Measurements from ENCODE around the gene METTL9.
"Not testable (repeated sequence)": the region's sequence is repeated elsewhere in the genome, so short reads cannot be mapped to it uniquely, and the experiment has no call there.

Gene METTL9

DNA sequence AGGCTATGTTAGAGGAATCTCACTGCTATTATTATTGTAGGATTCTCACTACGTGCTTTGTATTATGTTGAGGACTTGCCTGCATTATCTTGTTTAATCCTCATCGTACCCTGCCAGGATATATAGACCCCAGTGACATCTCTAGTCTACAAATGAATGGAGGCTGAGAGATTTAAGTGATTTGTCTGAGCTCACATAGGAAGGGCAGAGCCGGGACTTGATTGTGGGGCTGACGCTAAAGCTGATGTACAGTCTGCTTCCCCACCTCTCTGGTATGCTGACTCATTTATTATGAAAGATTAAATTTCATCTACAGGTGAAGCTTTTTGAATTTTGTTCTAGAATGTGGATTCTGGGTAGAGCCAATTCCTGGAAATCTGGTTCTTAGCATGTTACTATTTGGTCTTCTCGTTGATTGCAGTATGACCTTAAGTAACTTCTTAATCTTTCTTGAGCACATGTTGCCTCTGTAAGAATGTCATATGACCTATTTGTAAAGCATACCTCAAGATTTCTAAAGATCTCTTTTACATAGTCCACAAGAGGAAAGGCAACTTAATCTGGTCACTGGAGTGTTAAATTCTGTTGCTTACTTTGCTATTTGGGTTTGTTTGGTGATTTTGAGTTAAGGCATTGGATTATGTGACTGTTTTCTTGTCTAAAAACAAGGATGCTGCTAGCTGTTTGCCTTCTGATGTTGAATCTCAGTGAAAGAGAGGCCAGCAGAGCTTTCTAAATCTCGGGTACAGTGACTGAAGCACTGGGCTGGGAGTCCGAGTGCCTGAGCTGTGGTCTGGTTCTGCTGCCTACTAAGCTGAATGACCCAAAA lies 12.4 kb downstream of the METTL9 start:
- ATAC-seq, result peak; percentile 96

DNA sequence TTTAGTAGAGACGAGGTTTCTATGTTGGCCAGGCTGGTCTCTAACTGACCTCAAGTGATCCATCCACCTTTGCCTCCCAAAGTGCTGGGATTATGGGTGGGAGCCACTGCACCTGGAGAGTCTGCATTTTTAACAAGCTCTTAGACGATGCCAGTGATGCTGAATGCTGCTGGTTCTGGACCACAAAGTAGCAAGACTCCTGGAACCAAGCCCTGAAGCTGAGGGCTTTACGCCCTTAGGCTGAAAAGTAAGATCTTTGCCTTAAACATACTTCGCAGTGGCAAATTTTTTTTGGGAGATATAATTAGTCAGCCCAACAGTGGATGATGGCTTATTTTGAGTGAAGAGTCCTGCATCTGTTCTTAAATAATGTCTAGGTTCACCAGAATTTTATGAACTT lies 14.0 kb downstream of the METTL9 start:
- ATAC-seq, result no peak

DNA sequence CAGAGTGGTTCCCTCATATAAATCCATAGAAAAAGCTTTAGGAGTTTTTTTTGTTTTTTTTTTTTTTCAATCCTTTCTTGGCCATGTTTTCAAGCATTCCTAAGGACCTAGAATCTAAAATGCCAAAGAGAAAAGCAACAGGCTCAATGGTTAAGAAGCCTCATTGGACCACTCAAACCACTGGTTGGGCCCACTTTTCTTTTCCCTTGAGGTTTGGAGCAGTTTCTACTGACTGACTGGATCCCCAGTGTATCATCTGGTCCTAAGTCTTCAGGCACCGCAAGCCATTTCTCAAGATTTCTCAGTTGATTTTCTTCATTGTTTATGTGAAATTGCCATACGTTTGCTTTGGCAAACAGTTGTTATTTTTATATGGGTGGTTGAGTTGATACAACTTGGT lies 14.4 kb downstream of the METTL9 start:
- no peak for ATAC-seq

DNA sequence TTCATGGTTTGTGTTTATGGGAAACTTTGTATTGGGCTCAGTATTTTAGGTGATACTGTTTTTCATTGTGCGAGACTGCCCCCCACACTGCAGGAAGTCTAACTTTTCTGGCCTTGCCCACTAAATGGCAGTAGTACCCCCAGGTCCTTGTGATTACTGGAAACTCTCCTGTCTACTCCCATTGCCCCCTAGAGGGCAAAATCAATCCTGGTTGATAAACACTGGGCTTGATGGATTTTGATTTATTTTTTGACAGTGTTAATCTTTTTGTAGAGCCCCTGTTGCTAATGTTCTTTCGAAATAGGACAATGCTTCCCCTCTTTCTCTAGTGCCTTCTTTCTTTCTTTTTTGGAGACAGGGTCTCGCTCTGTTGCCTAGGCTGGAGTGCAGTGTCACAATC lies 15.5 kb downstream of the METTL9 start:
- no peak for ATAC-seq

DNA sequence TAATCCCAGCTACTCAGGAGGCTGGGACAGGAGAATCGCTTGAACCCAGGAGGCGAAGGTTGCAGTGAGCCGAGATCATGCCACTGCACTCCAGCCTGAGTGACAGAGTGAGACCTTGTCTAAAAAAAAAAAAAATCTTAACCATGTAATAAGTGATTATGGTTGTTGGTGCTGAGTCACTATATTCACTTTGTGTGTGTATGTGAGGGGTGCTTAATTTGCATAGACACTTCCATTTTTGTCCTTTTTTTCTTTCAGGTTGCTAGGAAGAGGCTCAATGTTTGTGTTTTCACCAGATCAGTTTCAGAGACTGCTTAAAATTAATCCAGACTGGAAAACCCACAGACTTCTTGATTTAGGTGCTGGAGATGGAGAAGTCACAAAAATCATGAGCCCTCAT lies 18.2 kb downstream of the METTL9 start:
- ATAC-seq, result peak; percentile 61 to 73

DNA sequence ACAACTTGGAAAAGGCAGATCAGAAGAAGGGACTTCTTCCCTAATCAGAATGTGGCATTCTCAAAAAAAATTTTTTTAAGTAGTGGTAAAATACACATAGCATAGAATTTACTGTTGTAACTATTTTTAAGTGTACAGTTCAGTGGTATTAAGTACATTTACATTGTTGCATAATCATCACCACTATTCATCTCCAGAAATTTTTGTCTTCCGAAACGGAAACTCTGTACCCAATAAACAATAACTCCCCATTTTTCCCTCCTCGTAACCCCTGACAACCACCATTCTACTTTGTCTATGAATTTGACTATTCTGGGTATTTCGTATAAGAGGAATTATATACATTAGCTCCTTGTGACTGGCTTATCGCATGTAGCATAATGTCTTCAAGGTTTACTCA lies 18.9 kb downstream of the METTL9 start:
- ATAC-seq, result no peak

DNA sequence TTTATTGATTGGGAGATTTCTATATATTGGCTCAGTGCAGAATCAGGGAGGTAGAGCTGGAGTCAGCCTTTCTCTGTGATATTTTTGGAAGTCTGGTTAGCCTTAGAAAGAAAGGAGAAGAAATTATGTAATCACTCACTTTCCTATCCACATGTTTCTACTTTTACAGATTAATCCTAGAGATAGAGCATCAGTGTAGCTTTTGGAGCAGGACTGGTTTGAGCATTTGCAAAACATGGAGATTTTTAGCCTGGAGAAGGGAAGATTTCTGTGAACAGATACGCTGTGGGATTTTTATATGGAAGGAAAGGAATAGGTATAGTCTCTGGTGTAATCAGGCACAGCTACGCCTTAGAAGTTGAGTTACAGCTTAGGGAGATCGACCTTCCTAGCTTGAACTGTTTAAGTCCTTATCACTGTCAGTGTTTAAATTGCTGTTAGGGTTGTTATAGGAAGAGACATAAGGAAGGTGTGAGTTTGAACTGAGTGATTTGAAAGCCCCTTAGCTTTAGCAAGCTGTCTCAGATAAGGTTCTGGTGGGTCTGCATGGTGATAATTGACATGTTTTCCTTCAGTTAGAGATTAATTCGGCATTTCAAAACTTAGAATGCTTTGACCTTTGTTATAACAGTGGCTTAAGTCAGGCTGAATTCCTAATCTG lies 20.5 kb downstream of the METTL9 start:
- no peak for ATAC-seq

DNA sequence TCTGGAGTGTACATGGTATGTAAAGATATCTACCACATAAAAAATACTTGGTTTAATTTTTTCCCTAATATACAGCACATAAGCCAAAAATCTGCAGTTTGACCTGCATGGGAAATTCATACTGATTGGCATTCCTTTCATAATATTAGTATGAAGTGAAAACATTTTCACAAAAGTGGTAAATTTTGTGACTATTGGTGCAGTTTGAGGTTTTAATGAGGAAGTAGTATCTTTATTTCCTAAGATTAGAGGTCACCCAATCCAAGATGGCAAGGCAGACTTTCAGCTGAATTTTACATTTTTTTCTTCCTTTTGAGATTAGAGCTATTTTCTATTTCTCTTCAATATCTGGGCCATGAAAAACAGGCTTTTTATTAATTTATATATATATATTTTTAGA lies 21.2 kb downstream of the METTL9 start:
- ATAC-seq, result no peak

DNA sequence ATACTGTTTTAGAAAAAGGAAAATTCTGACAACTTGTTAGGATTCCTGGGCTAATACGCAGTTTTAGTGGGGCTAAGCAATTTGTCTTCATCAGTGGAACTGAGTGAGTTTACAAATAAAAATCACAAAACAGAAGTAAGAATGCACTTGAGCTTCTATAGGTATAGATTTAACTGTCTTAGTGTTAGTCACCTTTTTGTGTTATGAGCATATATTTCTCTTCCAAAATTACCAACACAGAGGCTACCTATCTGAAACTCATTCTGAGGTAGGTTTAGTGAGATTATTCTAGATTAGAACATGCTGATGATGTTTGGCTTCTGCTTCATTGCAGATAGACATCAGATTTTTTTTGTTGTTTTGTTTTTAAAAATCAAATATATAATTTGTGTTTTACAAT lies 23.2 kb downstream of the METTL9 start:
- peak; percentile 11 to 68 for ATAC-seq

DNA sequence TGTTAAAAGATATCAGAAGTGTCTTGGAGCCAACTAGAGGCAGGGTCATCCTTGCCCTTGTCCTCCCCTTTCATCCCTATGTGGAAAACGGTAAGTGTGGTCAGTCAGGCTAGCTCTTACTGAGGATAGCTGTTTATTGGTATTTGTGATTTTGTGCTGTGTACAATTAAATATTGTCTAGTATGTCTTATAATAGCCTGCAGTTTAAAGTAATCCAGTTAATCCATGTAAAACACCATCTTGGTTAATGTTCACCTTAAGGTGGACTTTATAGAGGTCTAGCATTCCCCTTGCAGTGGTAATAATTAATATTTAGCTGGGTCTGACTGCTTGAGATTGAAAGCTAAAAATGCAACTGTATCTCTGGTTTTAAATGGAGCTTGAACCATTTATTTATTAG lies 25.6 kb downstream of the METTL9 start:
- no peak for ATAC-seq

DNA sequence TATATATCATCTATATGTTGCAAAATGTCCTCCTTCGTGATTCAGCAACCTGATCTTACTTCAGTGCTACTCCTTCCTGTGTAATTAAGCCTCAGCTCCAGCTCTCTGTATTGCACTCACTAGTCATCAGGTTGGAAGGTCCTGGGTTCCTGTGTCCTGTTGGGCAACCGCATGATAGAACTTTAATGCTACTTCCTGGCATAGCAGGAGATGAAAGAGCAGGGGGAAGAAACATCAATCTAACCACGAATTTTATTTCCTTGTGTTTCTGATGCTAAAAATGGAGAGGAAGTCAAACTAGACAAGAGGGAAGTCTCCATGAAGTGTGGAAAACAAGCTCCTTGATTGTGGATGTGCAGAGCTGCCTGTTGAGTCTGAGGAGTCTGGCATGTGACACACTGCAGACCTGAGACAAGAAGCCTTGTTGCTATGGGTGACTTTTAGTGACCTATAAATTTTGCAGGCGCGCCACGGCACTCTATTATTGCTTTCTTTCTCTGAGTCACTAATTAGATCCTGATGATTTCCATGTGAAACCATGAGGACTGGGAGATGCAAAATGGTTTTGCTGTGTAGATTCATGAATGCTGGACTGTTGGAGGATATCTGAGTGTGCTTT lies 27.4 kb downstream of the METTL9 start:
- peak; percentile 67 to 72 for ATAC-seq

DNA sequence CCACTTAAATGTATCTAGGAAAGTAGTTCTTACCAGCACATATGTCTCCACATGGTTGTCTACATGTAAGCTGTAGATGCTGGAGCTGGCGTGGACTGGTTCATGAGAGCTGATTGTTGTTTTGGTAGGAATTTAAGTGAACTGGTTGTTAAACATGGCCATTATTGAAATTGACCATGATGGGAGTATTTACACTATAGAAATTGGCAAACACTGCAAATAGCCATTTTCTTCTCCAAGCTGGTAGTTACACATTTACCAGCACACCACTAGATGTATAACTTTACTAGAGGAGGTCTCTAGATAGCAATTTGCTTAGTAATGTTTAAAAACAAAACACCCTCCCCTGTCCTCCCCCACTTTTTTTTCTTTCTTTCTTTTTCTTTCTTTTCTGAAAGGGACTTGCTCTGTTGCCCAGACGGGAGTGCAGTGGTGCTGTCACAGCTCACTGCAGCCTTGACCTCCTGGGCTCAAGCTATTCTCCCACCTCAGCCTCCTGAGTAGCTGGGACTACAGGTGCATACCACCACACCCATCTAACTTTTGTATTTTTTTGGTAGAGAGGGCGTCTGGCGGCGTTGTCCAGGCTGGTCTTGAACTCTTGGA lies 28.8 kb downstream of the METTL9 start:
- no peak for ATAC-seq

DNA sequence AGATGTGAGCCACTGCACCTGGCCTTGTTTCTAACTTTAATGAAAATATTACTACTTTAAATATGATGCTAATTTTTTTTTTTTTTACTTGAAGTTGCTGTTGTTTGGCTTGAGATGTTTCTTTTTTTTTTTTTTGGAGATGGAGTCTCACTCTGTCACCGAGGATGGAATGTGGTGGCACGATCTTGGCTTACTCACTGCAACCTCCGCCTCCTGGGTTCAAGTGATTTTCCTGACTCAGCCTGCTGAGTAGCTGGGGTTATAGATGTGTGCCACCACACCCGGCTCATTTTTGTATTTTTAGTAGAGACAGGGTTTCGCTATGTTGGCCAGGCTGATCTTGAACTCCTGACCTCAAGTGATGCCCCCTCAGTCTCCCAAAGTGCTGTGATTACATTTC lies 29.4 kb downstream of the METTL9 start:
- ATAC-seq, result no peak

DNA sequence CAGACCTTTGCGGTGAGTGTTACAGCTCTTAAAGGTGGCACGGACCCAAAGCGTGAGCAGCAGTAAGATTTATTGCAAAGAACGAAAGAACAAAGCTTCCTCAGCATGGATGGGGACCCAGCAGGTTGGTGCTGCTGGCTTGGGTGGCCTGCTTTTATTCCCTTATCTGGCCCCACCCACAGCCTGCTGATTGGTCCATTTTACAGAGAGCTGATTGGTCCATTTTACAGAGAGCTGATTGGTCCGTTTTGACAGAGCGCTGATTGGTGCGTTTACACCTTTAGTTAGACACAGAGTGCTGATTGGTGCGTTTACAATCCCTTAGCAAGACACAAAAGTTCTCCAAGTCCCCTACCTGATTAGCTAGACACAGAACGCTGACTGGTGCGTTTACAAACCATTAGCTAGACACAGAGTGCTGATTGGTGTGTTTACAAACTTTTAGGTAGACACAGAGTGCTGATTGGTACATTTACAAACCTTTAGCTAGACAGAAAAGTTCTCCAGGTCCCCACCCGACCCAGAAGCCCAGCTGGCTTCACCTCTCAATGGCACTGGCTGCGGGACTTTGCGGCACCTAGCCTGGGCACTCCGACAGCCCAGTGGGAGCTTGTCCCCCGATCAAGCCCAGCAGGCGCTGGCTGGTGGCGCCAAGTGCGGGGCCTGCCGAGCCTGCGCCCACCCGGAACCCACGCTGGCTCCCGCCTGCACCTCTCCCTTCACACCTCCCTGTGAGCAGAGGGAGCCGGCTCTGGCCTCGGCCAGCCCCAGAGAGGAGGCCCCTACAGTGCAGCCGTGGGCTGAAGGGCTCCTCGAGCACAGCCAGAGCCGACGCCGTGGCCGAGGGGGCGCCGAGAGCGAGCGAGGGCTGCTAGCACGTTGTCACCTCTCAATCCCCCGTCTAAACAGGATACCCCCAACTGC lies 30.5 kb downstream of the METTL9 start:
- ATAC-seq, result not testable (repeated sequence)

DNA sequence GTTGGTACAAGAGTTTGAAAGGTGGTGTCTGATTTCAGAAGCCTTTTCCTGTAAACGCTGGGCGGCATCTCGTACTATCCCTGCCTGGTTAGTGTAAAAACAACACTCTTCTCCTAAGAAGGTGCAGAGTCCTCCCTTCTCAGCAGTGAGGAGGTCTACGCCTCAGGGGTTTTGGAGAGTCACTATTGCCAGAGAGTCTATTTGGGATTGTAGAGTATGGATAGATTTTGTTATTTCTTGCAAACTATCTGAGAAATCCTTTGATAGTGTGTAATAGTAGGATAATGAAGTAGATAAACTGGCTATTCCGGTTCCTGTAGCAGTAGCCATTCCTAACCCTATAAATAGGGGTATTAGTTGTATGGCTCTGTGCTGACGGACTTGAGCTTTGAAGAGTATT lies 31.5 kb downstream of the METTL9 start:
- ATAC-seq, result not testable (repeated sequence)

DNA sequence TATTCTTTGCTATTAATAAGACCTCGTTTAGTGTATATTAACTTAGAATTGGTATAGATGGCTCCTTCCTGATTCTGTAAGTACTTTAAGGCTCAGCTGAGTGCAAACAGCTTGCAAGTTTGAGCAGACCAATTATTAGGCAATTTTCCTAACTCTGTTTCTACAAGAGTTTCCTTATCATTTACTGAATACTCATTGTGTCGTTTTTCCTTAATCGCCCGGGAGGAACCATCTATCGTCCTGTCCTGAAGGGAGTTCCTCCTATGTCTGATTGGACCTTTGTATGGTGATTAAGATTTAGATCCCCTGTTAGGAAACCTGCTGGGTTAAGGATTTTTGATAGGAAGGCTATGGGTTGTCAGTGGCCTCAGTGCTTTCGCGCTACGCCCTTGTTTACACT lies 32.0 kb downstream of the METTL9 start:
- not testable (repeated sequence) for ATAC-seq

DNA sequence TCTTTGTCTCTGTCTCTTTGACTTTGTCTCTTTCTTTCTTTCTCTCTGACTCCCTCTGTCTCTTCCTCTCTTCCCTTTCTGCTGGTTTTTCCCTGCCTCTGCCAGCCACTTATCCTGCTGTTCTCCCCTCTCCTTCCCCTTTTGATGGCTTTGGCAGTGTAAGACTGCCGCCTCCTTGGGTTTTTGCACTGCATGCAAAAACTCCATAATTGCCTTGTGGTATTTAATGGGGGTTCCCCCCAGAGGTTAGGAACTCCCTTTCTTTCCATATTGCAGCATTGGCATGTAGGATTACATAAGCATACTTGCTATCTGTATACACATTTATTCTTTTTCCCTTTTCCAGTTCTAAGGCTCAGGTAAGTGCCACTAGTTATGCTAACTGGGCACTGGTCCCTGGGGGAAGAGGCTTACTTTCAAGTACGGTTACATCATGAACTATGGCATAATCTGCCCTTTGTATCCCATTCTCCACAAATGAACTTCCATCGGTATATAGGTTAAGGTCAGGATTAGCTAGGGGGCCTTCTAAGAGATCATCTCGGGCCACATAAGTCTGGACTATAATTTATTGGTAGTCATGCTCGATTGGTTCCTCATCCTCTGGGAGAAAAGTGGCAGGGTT lies 32.7 kb downstream of the METTL9 start:
- not testable (repeated sequence) for ATAC-seq

DNA sequence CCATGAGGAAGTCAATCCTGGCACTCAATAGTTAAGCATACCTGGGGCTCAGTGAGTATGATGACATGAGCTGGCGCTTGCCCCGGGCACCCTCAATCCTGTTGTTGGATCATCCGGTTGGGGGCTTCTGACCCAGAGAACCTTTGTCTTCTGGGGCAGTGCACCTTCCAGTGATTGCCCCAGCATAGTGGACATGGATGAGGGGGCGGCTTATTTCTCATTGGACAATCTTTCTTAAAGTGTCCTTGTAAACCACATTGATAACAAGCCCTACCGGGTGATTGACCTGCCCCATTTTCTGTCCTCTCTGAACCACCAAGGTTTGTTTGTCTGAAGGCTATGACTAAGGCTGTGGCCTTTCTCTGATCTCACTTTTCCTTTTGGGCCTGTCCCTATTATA lies 34.8 kb downstream of the METTL9 start:
- ATAC-seq, result no peak

DNA sequence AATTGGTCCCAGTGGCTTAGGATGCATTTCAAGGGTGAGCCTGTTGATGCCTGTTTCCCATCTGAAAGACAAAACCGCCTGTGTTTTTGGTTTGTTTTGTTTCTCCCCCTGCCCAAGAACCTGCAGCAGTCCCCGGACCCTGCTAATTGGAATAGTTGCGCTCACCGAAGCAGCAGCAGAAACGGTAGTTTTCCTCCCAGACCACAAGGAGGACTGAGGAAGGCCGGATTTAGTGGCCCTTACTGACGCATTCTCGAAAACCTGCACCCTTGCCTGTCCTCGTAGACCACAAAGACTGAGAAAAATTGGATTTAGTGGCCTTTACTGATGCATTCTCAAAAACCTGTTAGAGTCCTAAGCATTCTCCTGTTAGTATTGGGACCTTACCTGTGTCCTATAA lies 36.3 kb downstream of the METTL9 start:
- not testable (repeated sequence) for ATAC-seq

DNA sequence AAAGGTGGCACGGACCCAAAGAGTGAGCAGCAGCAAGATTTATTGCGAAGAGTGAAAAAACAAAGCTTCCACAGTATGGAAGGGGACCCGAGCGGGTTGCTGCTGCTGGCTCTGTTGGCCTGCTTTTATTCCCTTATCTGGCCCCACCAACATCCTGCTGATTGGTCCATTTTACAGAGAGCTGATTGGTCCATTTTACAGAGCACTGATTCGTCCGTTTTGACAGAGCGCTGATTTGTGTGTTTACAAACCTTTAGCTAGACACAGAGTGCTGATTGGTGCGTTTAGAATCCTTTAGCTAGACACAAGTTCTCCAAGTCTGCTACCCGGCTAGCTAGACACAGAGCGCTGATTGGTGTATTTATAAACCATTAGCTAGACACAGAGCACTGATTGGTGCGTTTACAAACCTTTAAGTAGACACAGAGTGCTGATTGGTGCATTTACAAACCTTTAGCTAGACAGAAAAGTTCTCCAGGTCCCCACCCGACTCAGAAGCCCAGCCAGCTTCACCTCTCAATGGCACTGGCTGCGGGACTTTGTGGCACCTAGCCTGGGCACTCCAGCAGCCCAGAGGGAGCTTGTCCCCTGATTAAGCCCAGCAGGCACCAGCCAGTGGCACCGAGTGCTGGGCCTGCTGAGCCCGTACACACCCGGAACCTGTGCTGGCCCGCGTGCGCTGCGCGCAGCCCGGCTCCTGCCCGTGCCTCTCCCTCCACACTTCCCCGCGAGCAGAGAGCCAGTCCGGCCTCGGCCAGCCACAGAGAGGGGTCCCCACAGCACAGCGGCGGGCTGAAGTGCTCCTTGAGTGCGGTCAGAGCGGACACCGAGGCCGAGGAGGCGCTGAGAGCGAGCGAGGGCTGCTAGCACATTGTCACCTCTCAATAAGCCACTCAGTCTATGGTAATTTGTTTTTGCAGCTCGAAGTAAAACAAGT lies 37.9 kb downstream of the METTL9 start:
- ATAC-seq, result no peak

DNA sequence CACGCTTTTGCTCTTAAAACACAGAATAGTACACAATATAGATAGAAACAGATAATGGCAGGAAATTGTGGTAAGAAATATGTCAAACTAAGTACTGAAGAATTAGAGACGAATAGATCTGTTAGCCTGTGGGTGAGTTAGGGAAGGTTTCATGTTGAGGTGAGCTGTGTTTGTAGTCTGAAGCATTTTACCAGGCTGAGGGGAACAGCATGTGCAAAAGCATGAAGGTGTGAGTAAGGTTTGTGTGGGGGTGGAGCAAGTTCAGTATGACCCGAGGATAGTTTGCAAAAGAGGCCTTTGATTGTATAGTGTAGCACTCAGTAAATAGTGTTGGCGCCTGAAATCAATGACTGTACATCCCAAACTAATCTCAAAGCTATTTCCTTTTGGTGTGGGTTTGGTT lies 39.2 kb downstream of the METTL9 start:
- ATAC-seq, result peak; percentile 78 to 83

Data from activated CD4-positive, CD25-positive, alpha-beta regulatory T cell treated with anti-CD3 and anti-CD28 coated beads, Interleukin-2, amount 50 U/mL, for 24 hours (primary cell).